ENCODE results near the gene ZNF239.
"Not testable (repeated sequence)": the region's sequence is repeated elsewhere in the genome, so short reads cannot be mapped to it uniquely, and the experiment has no call there.

The ZNF239 gene

GRCh38 chr10:43576062-43576461 lies 1.6 kb upstream of the ZNF239 start:
- no peak for DNase-seq

- DNase-seq: no peak
Measured at GRCh38 chr10:43574906-43575305, 490 bp upstream of the ZNF239 start.

GRCh38 chr10:43573250-43574000 lies 991 bp downstream of the ZNF239 start:
- DNase-seq: no peak

DNA sequence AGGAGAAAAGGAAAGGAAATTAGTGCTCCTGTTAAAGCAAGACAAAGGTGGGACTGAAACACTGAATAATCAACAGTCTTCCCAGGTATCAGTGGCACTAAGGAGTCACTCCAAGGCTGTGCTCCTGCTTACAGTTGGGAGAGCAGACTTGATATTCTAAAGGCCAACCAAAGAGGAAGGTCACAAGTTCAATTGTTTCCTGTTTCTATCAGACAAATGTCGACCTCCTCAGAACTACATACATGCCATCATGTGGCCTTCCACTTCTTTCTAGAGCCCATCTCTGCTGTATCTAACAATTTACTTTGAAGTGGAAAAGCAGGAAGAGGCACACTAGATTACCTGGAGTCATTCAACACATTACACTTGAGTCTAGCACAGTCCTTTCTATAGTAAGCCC lies 3.4 kb downstream of the ZNF239 start:
- DNase-seq: no peak

DNA sequence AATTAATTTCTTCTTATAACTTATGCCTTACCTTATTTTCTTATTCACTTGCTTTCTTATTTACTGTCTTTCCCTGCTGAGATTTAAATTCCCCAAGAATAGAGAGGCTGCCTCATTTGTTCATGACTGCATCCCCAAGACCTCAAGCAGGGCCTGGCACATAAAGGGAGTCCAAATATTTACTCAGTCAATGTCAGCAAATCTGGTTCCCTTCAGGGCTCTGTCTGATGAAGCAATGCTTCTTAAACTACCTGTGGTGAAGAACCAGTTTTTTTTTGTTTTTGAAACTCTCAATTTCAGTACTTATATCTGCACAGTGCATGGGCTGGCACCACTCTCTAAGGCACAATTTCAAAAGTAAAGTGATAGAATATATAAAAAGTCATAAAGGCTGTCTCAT lies 4.7 kb downstream of the ZNF239 start:
- DNase-seq: no peak

DNA sequence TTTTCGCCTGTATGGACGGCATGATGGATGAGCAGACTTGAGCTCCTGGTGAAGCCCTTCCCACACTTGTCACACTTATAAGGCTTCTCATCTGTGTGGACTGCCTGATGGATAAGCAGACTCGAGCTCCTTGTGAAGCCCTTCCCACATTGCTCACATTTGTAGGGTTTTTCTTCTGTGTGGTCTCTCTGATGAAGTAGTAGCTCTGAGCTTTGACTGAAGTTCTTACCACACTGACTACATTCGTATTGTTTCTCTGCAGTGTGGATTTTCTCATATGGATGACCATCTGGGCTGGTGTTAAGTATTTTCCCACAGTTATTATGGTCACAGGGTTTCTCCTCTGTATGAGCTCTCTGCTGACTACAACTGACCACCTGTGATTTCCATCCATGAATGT lies 17.2 kb downstream of the ZNF239 start:
- DNase-seq: no peak

GRCh38 chr10:43543746-43544145 lies 30.7 kb downstream of the ZNF239 start:
- DNase-seq: not testable (repeated sequence)

GRCh38 chr10:43524434-43525247 lies 49.8 kb downstream of the ZNF239 start:
- no peak for DNase-seq

Data from bone marrow (tissue), 2 donors.